Measurements from ENCODE around the gene FSTL4. TPM values are rescaled to one million over a fixed set of nuclear protein-coding genes. Genes with fewer than 3 reads are reported as not detected.

FSTL4 gene
- polyA plus RNA-seq, 1 of the 3 experiments (the other 2 are of a cell fraction), result not detected

DNA sequence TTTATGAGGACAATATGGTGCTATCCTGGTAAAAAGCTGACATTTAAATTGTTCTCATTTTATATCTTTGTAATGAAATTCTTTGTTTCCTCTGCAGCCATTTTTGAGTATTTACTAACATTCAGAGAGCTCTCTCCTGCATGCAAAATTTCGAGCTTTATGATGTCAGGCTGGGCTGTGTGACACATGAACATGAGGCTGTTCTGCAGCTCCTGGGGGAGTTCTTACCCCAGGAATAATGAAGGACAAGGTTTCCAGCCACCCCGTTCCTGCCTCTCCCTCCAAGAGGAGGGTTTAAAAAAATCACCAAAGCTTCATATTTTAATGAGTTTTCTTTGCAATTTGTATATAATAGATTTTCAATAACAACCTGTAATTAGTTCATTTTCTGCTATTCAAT, 308.2 kb downstream of the FSTL4 start:
- H3K9me2 ChIP-seq, result no peaks in the 10 kb centered on the region
- H4K20me1 ChIP-seq (ENCODE audit: insufficient read depth), result no peaks in the 10 kb centered on the region
- CTCF ChIA-PET, result interaction anchor here (1.3 to 2.2 kb wide), 3 partner anchors 11 to 17 kb away, joined by 5 to 11 read pairs (median 6); no protein-coding TSS in a partner anchor
- POLR2A ChIA-PET, result no interaction called here
- H3K27ac ChIP-seq (ENCODE audit: low read depth in 2 of 2, low read length in 1 of 2), result no peak overlapping the region
- H3K9ac ChIP-seq, result no peak overlapping the region
- H2AFZ ChIP-seq (ENCODE audit: low read depth), result no peak overlapping the region
- no peaks in the 10 kb centered on the region for H3K36me3 ChIP-seq (replicated peaks in 1 of 2; ENCODE audit: control insufficient read depth in 1 of 2, insufficient read depth in 2 of 2, low read length in 1 of 2)
- no peaks in the 10 kb centered on the region for H3K9me3 ChIP-seq
- no peaks in the 10 kb centered on the region for H3F3A ChIP-seq (replicated peaks; ENCODE audit: insufficient read depth)
- H3K4me2 ChIP-seq, result no peak overlapping the region
- DNase-seq, result no peak
- no peaks in the 10 kb centered on the region for H3K4me1 ChIP-seq (ENCODE audit: control insufficient read depth in 1 of 2, insufficient read depth in 2 of 2, low read depth in 1 of 2, low read length in 1 of 2)
- H3K4me3 ChIP-seq (ENCODE audit: low read depth in 2 of 2, low read length in 1 of 2), result no peak overlapping the region
- no peak for TF ChIP-seq NRF1 (IDR thresholded peaks at IDR 0.05; ENCODE audit: low read depth, low read length)
- TF ChIP-seq RAD21 (IDR thresholded peaks at IDR 0.05; ENCODE audit: low read length), result no peak
- TF ChIP-seq GABPA (IDR thresholded peaks at IDR 0.05; ENCODE audit: low read depth), result no peak
- no peak for TF ChIP-seq TEAD4 (IDR thresholded peaks at IDR 0.05; ENCODE audit: borderline replicate concordance, insufficient read depth)
- TF ChIP-seq MXI1 (IDR thresholded peaks at IDR 0.05; ENCODE audit: low read depth, low read length), result no peak
- no peak for TF ChIP-seq TAF1 (IDR thresholded peaks at IDR 0.05; ENCODE audit: borderline replicate concordance, low read depth, low read length)
- no peak for TF ChIP-seq MEF2A (IDR thresholded peaks at IDR 0.05; ENCODE audit: borderline replicate concordance, low read depth)
- TF ChIP-seq POLR2AphosphoS5 (IDR thresholded peaks at IDR 0.05; ENCODE audit: low read depth, low read length), result no peak
- peaks cover 7% of the 10 kb centered on the region; the same call in 1 of the 2 replicates for H3K27me3 ChIP-seq (ENCODE audit: insufficient read depth)
- H3K79me2 ChIP-seq (ENCODE audit: insufficient read depth), result no peaks in the 10 kb centered on the region
- 8% methylated on average over 2 of the region's 2 CpGs for WGBS (ENCODE audit: low lambda C conversion rate)

DNA sequence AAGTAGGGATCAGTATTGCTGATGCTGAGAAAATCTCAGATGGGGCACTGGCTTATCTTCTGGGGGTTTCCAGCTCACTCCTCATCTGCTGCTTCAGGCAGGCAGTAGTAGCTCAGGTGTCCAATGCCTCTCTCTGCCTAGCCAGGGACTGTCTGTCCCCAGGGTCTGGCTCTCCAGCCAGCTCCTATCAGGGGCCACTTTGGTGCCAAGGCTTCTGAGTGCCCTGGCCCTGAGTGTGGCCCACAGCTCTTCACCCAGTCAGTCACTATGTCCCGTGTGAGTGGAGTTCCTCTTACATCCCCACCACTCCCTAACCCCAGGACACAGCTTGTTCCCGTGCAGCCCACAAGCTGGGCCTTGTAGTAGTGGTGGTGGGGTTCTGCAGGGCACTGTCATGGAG, 309.0 kb downstream of the FSTL4 start:
- no peak overlapping the region for H2AFZ ChIP-seq (ENCODE audit: low read depth)
- H3K27me3 ChIP-seq (ENCODE audit: insufficient read depth), result peaks cover 7% of the 10 kb centered on the region; the same call in 1 of the 2 replicates
- no peak overlapping the region for H3K27ac ChIP-seq (ENCODE audit: low read depth in 2 of 2, low read length in 1 of 2)
- H3F3A ChIP-seq (replicated peaks; ENCODE audit: insufficient read depth), result no peaks in the 10 kb centered on the region
- H3K4me3 ChIP-seq (ENCODE audit: low read depth in 2 of 2, low read length in 1 of 2), result no peak overlapping the region
- H3K9me3 ChIP-seq, result no peaks in the 10 kb centered on the region
- ChIA-PET CTCF (interaction anchor here (0.9 to 2.2 kb wide), 5 partner anchors 10 to 193 kb away, joined by 3 to 11 read pairs (median 5); no protein-coding TSS in a partner anchor), POLR2A (no interaction called here)
- 12% methylated on average over 2 of the region's 2 CpGs for WGBS (ENCODE audit: low lambda C conversion rate)
- no peaks in the 10 kb centered on the region for H4K20me1 ChIP-seq (ENCODE audit: insufficient read depth)
- no peak overlapping the region for H3K9ac ChIP-seq
- TF ChIP-seq, protein P1, sequence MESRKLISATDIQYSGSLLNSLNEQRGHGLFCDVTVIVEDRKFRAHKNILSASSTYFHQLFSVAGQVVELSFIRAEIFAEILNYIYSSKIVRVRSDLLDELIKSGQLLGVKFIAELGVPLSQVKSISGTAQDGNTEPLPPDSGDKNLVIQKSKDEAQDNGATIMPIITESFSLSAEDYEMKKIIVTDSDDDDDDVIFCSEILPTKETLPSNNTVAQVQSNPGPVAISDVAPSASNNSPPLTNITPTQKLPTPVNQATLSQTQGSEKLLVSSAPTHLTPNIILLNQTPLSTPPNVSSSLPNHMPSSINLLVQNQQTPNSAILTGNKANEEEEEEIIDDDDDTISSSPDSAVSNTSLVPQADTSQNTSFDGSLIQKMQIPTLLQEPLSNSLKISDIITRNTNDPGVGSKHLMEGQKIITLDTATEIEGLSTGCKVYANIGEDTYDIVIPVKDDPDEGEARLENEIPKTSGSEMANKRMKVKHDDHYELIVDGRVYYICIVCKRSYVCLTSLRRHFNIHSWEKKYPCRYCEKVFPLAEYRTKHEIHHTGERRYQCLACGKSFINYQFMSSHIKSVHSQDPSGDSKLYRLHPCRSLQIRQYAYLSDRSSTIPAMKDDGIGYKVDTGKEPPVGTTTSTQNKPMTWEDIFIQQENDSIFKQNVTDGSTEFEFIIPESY (IDR thresholded peaks at IDR 0.05; ENCODE audit: borderline replicate concordance, low read depth), result no peak
- TF ChIP-seq SMC3 (IDR thresholded peaks at IDR 0.05; ENCODE audit: low read depth, low read length) (no peak), MEF2A (IDR thresholded peaks at IDR 0.05; ENCODE audit: borderline replicate concordance, low read depth) (no peak), FOSL2 (IDR thresholded peaks at IDR 0.05; ENCODE audit: borderline replicate concordance, low read depth) (no peak), POLR2AphosphoS5 (IDR thresholded peaks at IDR 0.05; ENCODE audit: low read depth, low read length) (no peak), SIN3A (IDR thresholded peaks at IDR 0.05; ENCODE audit: borderline replicate concordance, low read depth, low read length) (no peak), NRF1 (IDR thresholded peaks at IDR 0.05; ENCODE audit: low read depth, low read length) (no peak), EZH2phosphoT487 (IDR thresholded peaks at IDR 0.05; ENCODE audit: borderline replicate concordance, low read depth) (no peak)
- H3K36me3 ChIP-seq (replicated peaks in 1 of 2; ENCODE audit: control insufficient read depth in 1 of 2, insufficient read depth in 2 of 2, low read length in 1 of 2), result no peaks in the 10 kb centered on the region
- no peaks in the 10 kb centered on the region for H3K79me2 ChIP-seq (ENCODE audit: insufficient read depth)
- DNase-seq, result no peak
- H3K4me1 ChIP-seq (ENCODE audit: control insufficient read depth in 1 of 2, insufficient read depth in 2 of 2, low read depth in 1 of 2, low read length in 1 of 2), result no peaks in the 10 kb centered on the region
- H3K9me2 ChIP-seq, result no peaks in the 10 kb centered on the region
- H3K4me2 ChIP-seq, result no peak overlapping the region

Measured in SK-N-SH (cell line).